AG04449 (cell line): ENCODE data around the gene RNU6-8.
A peak's percentile ranks its signal among the peaks of the same experiment; 100 is the strongest.

ENCODE experiments used
- CTCF ChIA-PET: fragments of 350-600 bp; formaldehyde crosslinking; extraction: SDS; loops from one replicate; lab custom pipeline; 2021; ENCODE audit warnings: antibody characterized with exemption; lab: Yijun Ruan, JAX
- POLR2A ChIA-PET: fragments of 400-600, 350-600 bp; formaldehyde crosslinking; extraction: SDS; loops from one replicate; lab custom pipeline; 2020; ENCODE audit warnings: antibody characterized with exemption, inconsistent platforms; lab: Yijun Ruan, JAX
- DNase-seq: peaks from one replicate; pipeline ENCODE4 v3.0.0-alpha.2; 2010; ENCODE audit warnings: low read depth, low spot score
- H3K4me3 ChIP-seq: 2 replicates; pipeline ENCODE4 v1.5.1; 2011; ENCODE audit warnings: low read depth, mild to moderate bottlenecking, control low read depth, low read length
- CTCF ChIP-seq: IDR thresholded peaks from one replicate; pipeline ENCODE4 v1.5.1; 2011; ENCODE audit warnings: mild to moderate bottlenecking, moderate library complexity, low read length, control low read depth, inconsistent platforms; ENCODE audit not compliant: insufficient read depth; ENCODE audit errors: missing control alignments

RNU6-8 gene

GRCh38 chr14:32202998-32203882 lies at the start of gene RNU6-8:
TSS of gene RNU6-8 (minus strand) at chr14:32203269.
- TF ChIP-seq CTCF = no peak
- CTCF ChIA-PET = interaction anchor here (1.8 kb wide), 1 partner anchor 48 kb away, joined by 6 read pairs; no protein-coding TSS in a partner anchor
- peak within 1 kb of the TSS; percentile 72 for H3K4me3 ChIP-seq
- POLR2A ChIA-PET = interaction anchor here (1.6 kb wide), 1 partner anchor 127 kb away, joined by 3 read pairs; no protein-coding TSS in a partner anchor
- DNase-seq = peak; percentile 45

GRCh38 chr14:32252030-32252670 lies 49.1 kb upstream of the RNU6-8 start:
- POLR2A ChIA-PET = no interaction called here
- CTCF ChIA-PET = interaction anchor here (0.6 to 6.5 kb wide), 47 partner anchors 9 to 874 kb away, joined by 3 to 236 read pairs (median 4); partner anchors contain the start of gene ARHGAP5
- no peak for DNase-seq
- H3K4me3 ChIP-seq = no peak overlapping the region
- peak; percentile 74 for TF ChIP-seq CTCF

- no peak for TF ChIP-seq CTCF
- POLR2A ChIA-PET = no interaction called here
- CTCF ChIA-PET = interaction anchor here (0.9 to 6.5 kb wide), 23 partner anchors 9 to 874 kb away, joined by 3 to 236 read pairs (median 6); partner anchors contain the start of genes ARHGAP5 and RNU6-8
Measured at GRCh38 chr14:32251530-32251929, 48.5 kb upstream of the RNU6-8 start.

GRCh38 chr14:32250681-32251080 lies 47.6 kb upstream of the RNU6-8 start:
- POLR2A ChIA-PET = no interaction called here
- H3K4me3 ChIP-seq = no peak overlapping the region
- DNase-seq = no peak
- TF ChIP-seq CTCF = no peak
- CTCF ChIA-PET = interaction anchor here (1.0 to 6.5 kb wide), 22 partner anchors 8 to 873 kb away, joined by 3 to 236 read pairs (median 8); partner anchors contain the start of genes ARHGAP5 and RNU6-8

More at GRCh38 chr14:32251530-32251929, 48.5 kb upstream of the RNU6-8 start:
- no peak for DNase-seq
- no peak overlapping the region for H3K4me3 ChIP-seq

- DNase-seq = no peak
- TF ChIP-seq CTCF = no peak
- POLR2A ChIA-PET = no interaction called here
- H3K4me3 ChIP-seq = no peak overlapping the region
- CTCF ChIA-PET = interaction anchor here (1.0 to 6.5 kb wide), 9 partner anchors 9 to 748 kb away, joined by 3 to 236 read pairs (median 9); partner anchors contain the start of gene ARHGAP5
Measured at GRCh38 chr14:32249780-32250179, 46.7 kb upstream of the RNU6-8 start.
